Keratinocyte (primary cell): ENCODE results near the gene RAX2.

Experiments used
- EZH2 ChIP-seq: IDR thresholded peaks from one replicate; pipeline ENCODE4 v1.6.1; 2012; ENCODE audit warnings: inconsistent platforms, mild to moderate bottlenecking, low read length, moderate library complexity
- TF ChIP-seq, protein P1 (sequence below), 3 experiments: IDR thresholded peaks in 1 of 3; conservative IDR thresholded peaks in 1 of 3; optimal IDR thresholded peaks in 1 of 3; 2 replicates in 2 of 3; 3 replicates in 1 of 3; pipeline versions ENCODE3 to v1.5.1; 2011; ENCODE audit warnings: low read length in 3 of 3, mild to moderate bottlenecking in 3 of 3, moderate library complexity in 2 of 3, control low read depth in 1 of 3, inconsistent platforms in 1 of 3; ENCODE audit not compliant: insufficient read depth in 2 of 3; ENCODE audit errors: extremely low read depth in 1 of 3

DNA sequence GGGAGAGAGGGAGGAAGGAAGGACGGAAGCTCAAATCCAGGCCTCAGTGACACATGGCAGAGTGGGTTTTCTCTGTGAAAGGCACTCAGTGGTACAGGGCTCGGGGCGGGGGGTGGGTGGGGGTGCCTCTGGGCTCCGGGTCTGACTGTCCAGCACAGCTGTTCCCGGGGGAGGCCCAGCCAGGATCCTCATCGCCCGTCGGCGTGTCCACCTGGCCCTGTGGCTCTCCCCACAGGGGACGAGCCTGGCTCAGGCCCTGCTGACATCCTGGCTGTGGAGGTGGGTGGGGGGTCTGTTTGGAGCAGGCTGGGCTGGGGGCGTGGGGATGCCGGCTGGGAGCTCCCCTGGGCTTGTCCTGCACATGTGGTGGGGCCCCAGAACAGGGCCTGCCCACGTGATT, 32.4 kb upstream of the RAX2 start:
- TF ChIP-seq, protein P1, sequence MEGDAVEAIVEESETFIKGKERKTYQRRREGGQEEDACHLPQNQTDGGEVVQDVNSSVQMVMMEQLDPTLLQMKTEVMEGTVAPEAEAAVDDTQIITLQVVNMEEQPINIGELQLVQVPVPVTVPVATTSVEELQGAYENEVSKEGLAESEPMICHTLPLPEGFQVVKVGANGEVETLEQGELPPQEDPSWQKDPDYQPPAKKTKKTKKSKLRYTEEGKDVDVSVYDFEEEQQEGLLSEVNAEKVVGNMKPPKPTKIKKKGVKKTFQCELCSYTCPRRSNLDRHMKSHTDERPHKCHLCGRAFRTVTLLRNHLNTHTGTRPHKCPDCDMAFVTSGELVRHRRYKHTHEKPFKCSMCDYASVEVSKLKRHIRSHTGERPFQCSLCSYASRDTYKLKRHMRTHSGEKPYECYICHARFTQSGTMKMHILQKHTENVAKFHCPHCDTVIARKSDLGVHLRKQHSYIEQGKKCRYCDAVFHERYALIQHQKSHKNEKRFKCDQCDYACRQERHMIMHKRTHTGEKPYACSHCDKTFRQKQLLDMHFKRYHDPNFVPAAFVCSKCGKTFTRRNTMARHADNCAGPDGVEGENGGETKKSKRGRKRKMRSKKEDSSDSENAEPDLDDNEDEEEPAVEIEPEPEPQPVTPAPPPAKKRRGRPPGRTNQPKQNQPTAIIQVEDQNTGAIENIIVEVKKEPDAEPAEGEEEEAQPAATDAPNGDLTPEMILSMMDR (optimal IDR thresholded peaks at IDR 0.05 in 1 of 3, IDR thresholded peaks at IDR 0.05 in 1 of 3, conservative IDR thresholded peaks at IDR 0.05 in 1 of 3; ENCODE audit: extremely low read depth in 1 of 3, insufficient read depth in 2 of 3, low read length in 3 of 3), result no peak
- no peak for TF ChIP-seq EZH2
